Mucosa of rectum (tissue), 2 donors: Measurements from ENCODE around the gene PPM1E.
"Not testable (repeated sequence)": the region's sequence is repeated elsewhere in the genome, so short reads cannot be mapped to it uniquely, and the experiment has no call there.

Experiments
- H3K27ac ChIP-seq, 2 donors: one replicate each; pipeline ENCODE4 v1.7.0; 2013; ENCODE audit warnings: inconsistent platforms in 2 of 2, low read depth in 2 of 2, low read length in 2 of 2
- H3K27me3 ChIP-seq, 2 donors: one replicate each; pipeline ENCODE4 v1.7.0; 2013; ENCODE audit warnings: low read length in 2 of 2; ENCODE audit not compliant: control insufficient read depth in 2 of 2, insufficient read depth in 2 of 2
- H3K36me3 ChIP-seq, 2 donors: one replicate each; pipeline ENCODE4 v1.7.0; 2013; ENCODE audit warnings: low read length in 2 of 2; ENCODE audit not compliant: control insufficient read depth in 2 of 2, insufficient read depth in 2 of 2
- H3K4me1 ChIP-seq, 2 donors: one replicate each; pipeline ENCODE4 v1.7.0; 2013; ENCODE audit warnings: low read length in 2 of 2, mild to moderate bottlenecking in 1 of 2; ENCODE audit not compliant: control insufficient read depth in 2 of 2, insufficient read depth in 2 of 2
- H3K4me3 ChIP-seq, 2 donors: one replicate each; pipeline ENCODE4 v1.7.0; 2013; ENCODE audit warnings: low read length in 2 of 2
- H3K9ac ChIP-seq, 2 donors: one replicate each; pipeline ENCODE4 v1.7.0; 2013; ENCODE audit warnings: low read length in 2 of 2, low read depth in 1 of 2, mild to moderate bottlenecking in 1 of 2
- H3K9me3 ChIP-seq, 2 donors: one replicate each; pipeline ENCODE4 v1.7.0; 2013; ENCODE audit warnings: low read length in 2 of 2; ENCODE audit not compliant: control insufficient read depth in 2 of 2
- donor health status: healthy.
- donor health status: Normal muscosa, but diverticular disease.

The PPM1E gene

GRCh38 chr17:58747674-58748073, 8.0 kb upstream of the PPM1E start:
- H3K9me3 ChIP-seq = no peaks in the 10 kb centered on the region
- H3K9ac ChIP-seq = no peak overlapping the region
- H3K4me1 ChIP-seq = no peaks in the 10 kb centered on the region
- no peaks in the 10 kb centered on the region for H3K36me3 ChIP-seq
- no peak overlapping the region for H3K27ac ChIP-seq
- no peak overlapping the region for H3K4me3 ChIP-seq
- no peaks in the 10 kb centered on the region for H3K27me3 ChIP-seq

GRCh38 chr17:58749627-58750026, 6.0 kb upstream of the PPM1E start:
- H3K9ac ChIP-seq, H3K4me3 ChIP-seq, H3K4me1 ChIP-seq, H3K27ac ChIP-seq, H3K36me3 ChIP-seq, H3K9me3 ChIP-seq, H3K27me3 ChIP-seq: not testable (repeated sequence)

- H3K9ac ChIP-seq = no peak overlapping the region
- H3K27ac ChIP-seq = no peak overlapping the region
- H3K9me3 ChIP-seq = no peaks in the 10 kb centered on the region
- H3K4me3 ChIP-seq = no peak overlapping the region
- peaks cover 0 to 2% of the 10 kb centered on the region in 2 donors for H3K4me1 ChIP-seq
- no peaks in the 10 kb centered on the region for H3K36me3 ChIP-seq
- peaks cover 20 to 24% of the 10 kb centered on the region in 2 donors for H3K27me3 ChIP-seq
Measured at GRCh38 chr17:58753026-58753425, 2.6 kb upstream of the PPM1E start.

GRCh38 chr17:58755269-58755576, 431 bp upstream of the PPM1E start:
- Histone ChIP-seq H3K36me3 (no peaks in the 10 kb centered on the region), H3K27ac (no peak overlapping the region), H3K9ac (no peak overlapping the region), H3K9me3 (no peaks in the 10 kb centered on the region), H3K4me3 (peak overlapping the region; percentile 61 to 71), H3K27me3 (peaks cover 23 to 29% of the 10 kb centered on the region in 2 donors), H3K4me1 (peaks cover 0 to 2% of the 10 kb centered on the region in 2 donors)

GRCh38 chr17:58756246-58757161, 850 bp downstream of the PPM1E start:
- peak overlapping the region; percentile 61 to 71 for H3K4me3 ChIP-seq
- no peak overlapping the region for H3K9ac ChIP-seq
- peaks cover 0 to 2% of the 10 kb centered on the region in 2 donors for H3K4me1 ChIP-seq
- no peak overlapping the region for H3K27ac ChIP-seq
- H3K9me3 ChIP-seq = no peaks in the 10 kb centered on the region
- H3K36me3 ChIP-seq = no peaks in the 10 kb centered on the region
- H3K27me3 ChIP-seq = peaks cover 28 to 29% of the 10 kb centered on the region in 2 donors

GRCh38 chr17:58757162-58757613, 1.5 kb downstream of the PPM1E start:
- Histone ChIP-seq H3K4me1 (peaks cover 0 to 2% of the 10 kb centered on the region in 2 donors), H3K9me3 (no peaks in the 10 kb centered on the region), H3K4me3 (peak overlapping the region in 1 of 2 donors; percentile 71), H3K27me3 (peaks cover 28 to 29% of the 10 kb centered on the region in 2 donors), H3K36me3 (no peaks in the 10 kb centered on the region), H3K27ac (no peak overlapping the region), H3K9ac (no peak overlapping the region)

GRCh38 chr17:58758890-58759289, 3.2 kb downstream of the PPM1E start:
- no peak overlapping the region for H3K4me3 ChIP-seq
- no peaks in the 10 kb centered on the region for H3K36me3 ChIP-seq
- H3K27ac ChIP-seq = no peak overlapping the region
- peaks cover 0 to 2% of the 10 kb centered on the region in 2 donors for H3K4me1 ChIP-seq
- H3K9me3 ChIP-seq = no peaks in the 10 kb centered on the region
- peaks cover 28 to 29% of the 10 kb centered on the region in 2 donors for H3K27me3 ChIP-seq
- no peak overlapping the region for H3K9ac ChIP-seq

GRCh38 chr17:58759522-58759921, 3.9 kb downstream of the PPM1E start:
- peaks cover 28 to 29% of the 10 kb centered on the region in 2 donors for H3K27me3 ChIP-seq
- H3K9me3 ChIP-seq = no peaks in the 10 kb centered on the region
- peaks cover 0 to 2% of the 10 kb centered on the region in 2 donors for H3K4me1 ChIP-seq
- H3K4me3 ChIP-seq = no peak overlapping the region
- no peak overlapping the region for H3K27ac ChIP-seq
- H3K36me3 ChIP-seq = no peaks in the 10 kb centered on the region
- H3K9ac ChIP-seq = no peak overlapping the region

- H3K27me3 ChIP-seq = peaks cover 28 to 29% of the 10 kb centered on the region in 2 donors
- no peaks in the 10 kb centered on the region for H3K9me3 ChIP-seq
- H3K4me3 ChIP-seq = no peak overlapping the region
- H3K27ac ChIP-seq = no peak overlapping the region
- peaks cover 0 to 2% of the 10 kb centered on the region in 2 donors for H3K4me1 ChIP-seq
- no peaks in the 10 kb centered on the region for H3K36me3 ChIP-seq
- no peak overlapping the region for H3K9ac ChIP-seq
Measured at GRCh38 chr17:58760248-58760647, 4.6 kb downstream of the PPM1E start.

- Histone ChIP-seq H3K27ac (no peak overlapping the region), H3K9me3 (no peaks in the 10 kb centered on the region), H3K27me3 (peaks cover 5 to 7% of the 10 kb centered on the region in 2 donors), H3K36me3 (no peaks in the 10 kb centered on the region), H3K9ac (no peak overlapping the region), H3K4me1 (no peaks in the 10 kb centered on the region), H3K4me3 (no peak overlapping the region)
Measured at GRCh38 chr17:58763263-58763662, 7.6 kb downstream of the PPM1E start.
